Measurements from ENCODE around the gene ZMYM4.

ZMYM4 gene

DNA sequence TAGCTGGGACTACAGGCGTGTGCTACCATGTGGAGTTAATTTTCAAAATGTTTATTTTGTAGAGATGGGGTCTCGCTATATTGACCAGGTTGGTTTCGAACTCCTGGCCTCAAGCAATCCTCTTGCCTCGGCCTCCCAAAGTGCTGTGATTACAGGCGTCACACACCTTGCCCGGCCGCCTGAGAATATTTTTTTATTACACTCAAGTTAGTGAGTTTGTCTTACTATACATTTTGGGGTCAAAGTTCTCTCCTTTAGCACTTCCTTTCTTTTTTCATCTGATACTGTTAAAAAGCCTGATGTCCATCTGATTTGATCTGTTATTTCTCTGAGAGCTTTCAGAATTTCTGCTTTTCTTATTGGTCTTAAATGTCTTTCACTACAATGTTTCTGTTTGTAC, 159.9 kb downstream of the ZMYM4 start:
- TF ChIP-seq, protein P1, sequence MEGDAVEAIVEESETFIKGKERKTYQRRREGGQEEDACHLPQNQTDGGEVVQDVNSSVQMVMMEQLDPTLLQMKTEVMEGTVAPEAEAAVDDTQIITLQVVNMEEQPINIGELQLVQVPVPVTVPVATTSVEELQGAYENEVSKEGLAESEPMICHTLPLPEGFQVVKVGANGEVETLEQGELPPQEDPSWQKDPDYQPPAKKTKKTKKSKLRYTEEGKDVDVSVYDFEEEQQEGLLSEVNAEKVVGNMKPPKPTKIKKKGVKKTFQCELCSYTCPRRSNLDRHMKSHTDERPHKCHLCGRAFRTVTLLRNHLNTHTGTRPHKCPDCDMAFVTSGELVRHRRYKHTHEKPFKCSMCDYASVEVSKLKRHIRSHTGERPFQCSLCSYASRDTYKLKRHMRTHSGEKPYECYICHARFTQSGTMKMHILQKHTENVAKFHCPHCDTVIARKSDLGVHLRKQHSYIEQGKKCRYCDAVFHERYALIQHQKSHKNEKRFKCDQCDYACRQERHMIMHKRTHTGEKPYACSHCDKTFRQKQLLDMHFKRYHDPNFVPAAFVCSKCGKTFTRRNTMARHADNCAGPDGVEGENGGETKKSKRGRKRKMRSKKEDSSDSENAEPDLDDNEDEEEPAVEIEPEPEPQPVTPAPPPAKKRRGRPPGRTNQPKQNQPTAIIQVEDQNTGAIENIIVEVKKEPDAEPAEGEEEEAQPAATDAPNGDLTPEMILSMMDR (IDR thresholded peaks at IDR 0.05; ENCODE audit: borderline replicate concordance, insufficient read depth, low read depth, low read length): no peak
- no peak overlapping the region for H3K4me3 ChIP-seq (ENCODE audit: low read depth, low read length)

DNA sequence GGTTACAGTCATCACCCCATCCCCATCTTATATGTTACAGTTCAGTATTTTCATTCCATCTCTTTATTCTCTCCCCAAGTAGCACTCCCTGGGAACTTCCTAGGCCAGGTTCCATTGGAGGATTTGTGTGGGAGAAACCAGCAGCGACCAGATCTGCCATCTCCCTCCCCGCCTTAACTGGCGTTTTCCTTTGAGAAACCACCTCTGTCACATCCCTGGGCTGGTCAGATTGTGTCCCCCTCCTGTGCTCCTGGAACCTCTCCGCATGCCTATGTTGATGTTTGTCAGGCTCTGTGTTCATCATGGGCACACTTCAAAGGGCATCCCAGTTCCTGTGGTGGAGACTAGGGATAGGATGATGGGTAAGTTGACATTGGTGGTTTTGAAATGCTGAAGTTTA, 162.3 kb downstream of the ZMYM4 start:
- no peak overlapping the region for H3K4me3 ChIP-seq (ENCODE audit: low read depth, low read length)
- TF ChIP-seq, protein P1 (IDR thresholded peaks at IDR 0.05; ENCODE audit: borderline replicate concordance, insufficient read depth, low read depth, low read length): no peak

DNA sequence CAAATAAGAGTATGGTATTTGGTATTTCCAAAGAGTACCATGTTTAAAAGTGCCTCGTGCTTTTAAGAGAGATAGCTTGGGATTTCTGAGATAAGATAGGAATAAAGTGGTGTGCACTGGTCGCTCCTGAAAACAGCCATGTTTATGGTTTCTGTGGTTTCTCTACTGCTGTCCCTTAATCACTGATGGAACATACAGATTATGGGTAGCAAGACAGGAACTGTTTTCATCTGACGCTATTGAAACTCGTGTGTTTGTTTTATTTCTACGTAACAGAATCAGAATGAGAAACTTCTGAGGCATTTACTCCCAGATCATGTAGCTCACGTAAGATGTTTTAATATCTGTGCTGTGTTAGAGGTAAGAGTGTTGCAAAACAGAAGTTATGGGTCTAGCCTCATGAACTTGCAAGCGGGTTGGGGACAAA, 162.7 kb downstream of the ZMYM4 start:
- no peak overlapping the region for H3K4me3 ChIP-seq (ENCODE audit: low read depth, low read length)
- TF ChIP-seq, protein P1 (IDR thresholded peaks at IDR 0.05; ENCODE audit: borderline replicate concordance, insufficient read depth, low read depth, low read length): no peak

DNA sequence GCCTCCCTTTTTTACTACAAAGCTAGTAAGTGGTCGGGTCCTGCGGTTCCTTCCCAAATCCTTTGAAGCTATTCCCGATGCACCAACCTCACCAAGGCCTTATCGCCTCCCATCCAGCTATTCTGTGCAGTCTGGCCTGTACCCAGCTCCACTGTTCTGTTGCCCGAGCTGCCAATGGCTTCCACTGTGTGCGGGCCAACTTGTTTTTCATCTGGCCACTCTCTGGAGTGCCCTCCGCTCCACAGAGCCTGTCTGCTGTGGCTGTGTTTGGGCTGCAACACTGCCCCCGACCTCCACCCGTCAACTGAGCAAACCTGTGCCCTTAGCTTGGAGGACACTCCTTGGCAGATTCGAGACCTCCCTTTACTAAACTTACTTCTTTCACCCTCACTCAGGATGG, 163.7 kb downstream of the ZMYM4 start:
- H3K4me3 ChIP-seq (ENCODE audit: low read depth, low read length): no peak overlapping the region
- TF ChIP-seq, protein P1 (IDR thresholded peaks at IDR 0.05; ENCODE audit: borderline replicate concordance, insufficient read depth, low read depth, low read length): no peak

DNA sequence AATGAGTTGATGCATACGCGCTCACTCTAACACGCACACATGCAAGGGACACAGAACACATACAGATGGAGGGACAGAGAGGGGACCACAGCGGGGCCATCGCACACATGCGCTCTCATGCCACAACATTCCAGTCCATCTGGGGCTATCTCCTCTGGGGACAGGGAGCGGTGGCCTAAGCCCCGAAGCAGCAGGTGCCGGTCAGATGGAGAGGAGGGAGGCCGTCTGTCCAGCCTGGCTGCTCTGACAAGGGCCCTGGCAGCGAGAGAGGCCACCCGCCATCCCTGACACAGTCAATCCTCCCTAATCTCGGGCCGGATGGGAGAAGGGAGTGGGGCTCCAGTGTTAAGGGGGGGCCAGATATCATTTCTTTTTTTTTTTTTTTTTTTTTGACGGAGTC, 165.2 kb downstream of the ZMYM4 start:
- TF ChIP-seq, protein P1 (IDR thresholded peaks at IDR 0.05; ENCODE audit: borderline replicate concordance, insufficient read depth, low read depth, low read length): no peak
- no peak overlapping the region for H3K4me3 ChIP-seq (ENCODE audit: low read depth, low read length)

DNA sequence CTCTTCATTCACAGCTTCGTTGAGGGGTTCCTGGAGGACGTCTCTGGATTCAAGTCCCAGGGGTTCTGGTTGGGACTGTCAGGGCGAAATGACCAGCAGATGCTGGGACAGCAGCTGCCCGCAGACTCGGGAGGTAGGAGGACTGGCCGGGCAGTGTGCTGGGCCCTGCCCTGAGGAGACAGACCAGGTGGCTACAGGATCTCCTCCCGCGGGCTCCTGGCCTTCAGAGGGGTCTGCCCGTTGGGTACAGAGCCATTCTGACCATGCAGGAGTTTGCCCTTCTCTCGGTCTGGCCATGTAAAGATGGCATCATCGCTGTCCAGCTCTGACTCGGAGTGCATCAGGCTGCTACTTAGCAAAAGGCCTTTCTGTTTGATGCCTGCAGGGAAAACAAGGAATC, 166.2 kb downstream of the ZMYM4 start:
- no peak overlapping the region for H3K4me3 ChIP-seq (ENCODE audit: low read depth, low read length)
- TF ChIP-seq, protein P1 (IDR thresholded peaks at IDR 0.05; ENCODE audit: borderline replicate concordance, insufficient read depth, low read depth, low read length): no peak

DNA sequence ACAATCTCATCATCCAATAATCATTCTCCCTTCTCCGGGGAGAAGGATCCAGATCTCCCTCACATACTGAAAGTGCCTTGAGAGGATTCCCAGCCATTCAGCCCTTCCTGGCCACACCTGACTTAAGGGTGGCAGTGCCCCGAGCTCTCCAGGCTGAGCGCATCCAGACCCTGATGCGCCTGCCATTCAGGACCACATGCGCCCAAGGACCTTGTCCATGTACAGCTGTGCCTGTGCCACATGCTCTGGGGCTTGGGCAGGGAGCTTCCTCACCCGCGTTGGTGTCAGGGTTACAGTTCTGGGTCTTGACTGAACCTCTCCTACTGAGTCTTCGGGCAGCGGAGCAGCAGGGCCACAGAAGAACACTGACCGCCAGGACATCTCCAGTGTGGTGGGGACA, 167.6 kb downstream of the ZMYM4 start:
- TF ChIP-seq, protein P1 (IDR thresholded peaks at IDR 0.05; ENCODE audit: borderline replicate concordance, insufficient read depth, low read depth, low read length): no peak

More for the DNA sequence above, 167.6 kb downstream of the ZMYM4 start:
- H3K4me3 ChIP-seq (ENCODE audit: low read depth, low read length): no peak overlapping the region

Data from GM12875 (cell line).